ENCODE measurements around the gene CYTH2.
A peak's percentile ranks its signal among the peaks of the same experiment; 100 is the strongest.

CYTH2 gene

GRCh38 chr19:48466561-48467325 lies 2.4 kb upstream of the CYTH2 start:
- no peak overlapping the region for H3K4me3 ChIP-seq (ENCODE audit: low read depth, low read length)
- POLR2A ChIA-PET: interaction anchor here (1.2 kb wide), 1 partner anchor 15 kb away, joined by 3 read pairs; no protein-coding TSS in a partner anchor
- H3K4me1 ChIP-seq (ENCODE audit: control insufficient read depth, insufficient read depth, low read length): peaks cover 11% of the 10 kb centered on the region
- TF ChIP-seq ZNF670 (tag by site-specific recombination; IDR thresholded peaks at IDR 0.05; ENCODE audit: low read depth) (no peak), ZNF302 (tag by site-specific recombination; IDR thresholded peaks at IDR 0.05; ENCODE audit: low read depth) (no peak), ZNF112 (tag by site-specific recombination; IDR thresholded peaks at IDR 0.05) (no peak), ZNF202 (tag by site-specific recombination; IDR thresholded peaks at IDR 0.05; ENCODE audit: borderline replicate concordance) (no peak), ZNF768 (tag by site-specific recombination; IDR thresholded peaks at IDR 0.05) (no peak), ZNF391 (tag by site-specific recombination; IDR thresholded peaks at IDR 0.05; ENCODE audit: borderline replicate concordance, low read depth) (no peak), ATF2 (tag by site-specific recombination; IDR thresholded peaks at IDR 0.05; ENCODE audit: low read depth) (no peak), ZNF223 (tag by site-specific recombination; IDR thresholded peaks at IDR 0.05) (no peak), EGR2 (tag by site-specific recombination; IDR thresholded peaks at IDR 0.05; ENCODE audit: low read depth) (no peak), ZNF24 (tag by site-specific recombination; IDR thresholded peaks at IDR 0.05) (no peak), ZNF510 (tag by site-specific recombination; IDR thresholded peaks at IDR 0.05; ENCODE audit: insufficient replicate concordance) (no peak), ZNF596 (tag by site-specific recombination; IDR thresholded peaks at IDR 0.05) (no peak), ZNF146 (tag by site-specific recombination; IDR thresholded peaks at IDR 0.05) (no peak), ZNF274 (IDR thresholded peaks at IDR 0.05; ENCODE audit: low read length) (no peak), ZNF274 (tag by site-specific recombination; IDR thresholded peaks at IDR 0.05; ENCODE audit: borderline replicate concordance) (no peak), OVOL3 (tag by site-specific recombination; IDR thresholded peaks at IDR 0.05) (no peak), BCL11B (tag by site-specific recombination; IDR thresholded peaks at IDR 0.05; ENCODE audit: low read depth) (no peak), ZNF830 (tag by site-specific recombination; IDR thresholded peaks at IDR 0.05; ENCODE audit: low read depth) (no peak)
- 0 out of 2 replicates have a peak overlapping the region, but pooled peaks have one; percentile 24 for H3K27ac ChIP-seq (ENCODE audit: extremely low read depth, low read depth, low read length)
- CTCF ChIA-PET: interaction anchor here (2.5 to 2.6 kb wide), 2 partner anchors 23 to 76 kb away, joined by 8 read pairs; partner anchors contain the start of gene KDELR1
- no peaks in the 10 kb centered on the region for H3K9me3 ChIP-seq (ENCODE audit: control insufficient read depth, insufficient read depth, low read depth, low read length)
- H3K36me3 ChIP-seq (ENCODE audit: control insufficient read depth in 2 of 2, insufficient read depth in 1 of 2, low read length in 2 of 2): peaks cover 12 to 28% of the 10 kb centered on the region in 2 experiments

DNA sequence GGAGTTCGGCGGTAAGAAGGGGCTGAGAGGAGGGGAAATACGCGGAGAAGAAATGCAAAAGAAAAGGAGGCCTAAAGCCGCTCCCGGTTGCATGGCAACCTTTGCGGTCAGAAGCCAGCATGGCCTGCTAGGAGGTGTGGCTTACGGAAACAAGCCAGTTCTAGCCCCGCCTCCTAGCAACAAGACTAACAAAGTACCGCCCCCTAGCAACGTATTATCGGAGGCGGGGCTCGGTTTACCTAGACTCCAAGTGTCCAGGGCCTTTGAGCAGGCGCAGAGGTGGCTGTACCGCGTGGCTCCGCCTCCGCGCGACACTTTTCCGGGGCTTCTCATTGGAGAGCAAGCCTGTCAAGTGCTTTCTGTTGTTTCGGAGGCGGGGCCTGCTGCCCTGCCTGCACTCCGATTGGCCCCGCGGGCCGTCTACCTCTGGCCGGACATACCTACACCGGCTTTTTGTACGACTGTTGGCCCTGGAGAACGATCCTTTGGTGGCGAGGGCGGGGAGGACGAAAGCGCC lies 339 bp upstream of the CYTH2 start:
- H3K4me3 ChIP-seq (ENCODE audit: low read depth, low read length): peak overlapping the region; percentile 82
- peak overlapping the region; percentile 97 for H3K27ac ChIP-seq (ENCODE audit: extremely low read depth, low read depth, low read length)
- H3K36me3 ChIP-seq (ENCODE audit: control insufficient read depth in 2 of 2, insufficient read depth in 1 of 2, low read length in 2 of 2): peaks cover 19 to 36% of the 10 kb centered on the region in 2 experiments
- H3K4me1 ChIP-seq (ENCODE audit: control insufficient read depth, insufficient read depth, low read length): peaks cover 11% of the 10 kb centered on the region
- POLR2A ChIA-PET: interaction anchor here (1.1 kb wide), 1 partner anchor 54 kb away, joined by 5 read pairs; no protein-coding TSS in a partner anchor
- CTCF ChIA-PET: interaction anchor here (2.6 kb wide), 1 partner anchor 78 kb away, joined by 8 read pairs; the partner anchor contains the start of gene KDELR1
- H3K9me3 ChIP-seq (ENCODE audit: control insufficient read depth, insufficient read depth, low read depth, low read length): no peaks in the 10 kb centered on the region
- peak; percentile 47; the same call in 1 of the 2 replicates for TF ChIP-seq ZNF621 (tag by site-specific recombination; IDR thresholded peaks at IDR 0.05)
- TF ChIP-seq FEZF1 (tag by site-specific recombination; IDR thresholded peaks at IDR 0.05): 0 out of 2 replicates have a peak, but pooled peaks have one; percentile 13
- TF ChIP-seq PBX3 (CRISPR knock-in tag; IDR thresholded peaks at IDR 0.05): peak; percentile 87
- no peak for TF ChIP-seq ZNF184 (tag by site-specific recombination; IDR thresholded peaks at IDR 0.05)
- TF ChIP-seq SP3 (tag by site-specific recombination; IDR thresholded peaks at IDR 0.05): peak; percentile 94
- no peak for TF ChIP-seq ZNF335 (tag by site-specific recombination; conservative IDR thresholded peaks at IDR 0.05)
- TF ChIP-seq ZNF747 (tag by site-specific recombination; IDR thresholded peaks at IDR 0.05): no peak
- peak; percentile 95 for TF ChIP-seq SP2 (tag by site-specific recombination; IDR thresholded peaks at IDR 0.05)
- peak; percentile 37; the same call in 1 of the 2 replicates for TF ChIP-seq ZFHX2 (tag by site-specific recombination; conservative IDR thresholded peaks at IDR 0.05)

Data from HEK293 (cell line).